CD14-positive monocyte (primary cell): ENCODE results near the gene INSR. TPM values are rescaled to one million over a fixed set of nuclear protein-coding genes. Genes with fewer than 3 reads are reported as not detected.

Experiments used
- DNase-seq, 3 donors: peaks; one replicate each; pipeline ENCODE4 v3.0.0-alpha.2; 2011 to 2022
- H2AFZ ChIP-seq: 2 replicates; pipeline ENCODE4 v1.6.0; 2012; ENCODE audit warnings: mild to moderate bottlenecking, low read depth, low read length, inconsistent platforms; ENCODE audit not compliant: insufficient read depth, poor library complexity, severe bottlenecking
- H3K27ac ChIP-seq, 2 donors: 1 replicate in 1 of 2; 2 replicates in 1 of 2; pipeline ENCODE4 v1.5.1; 2012 to 2013; ENCODE audit warnings: low read length in 2 of 2, control low read depth in 1 of 2, inconsistent platforms in 1 of 2, low read depth in 1 of 2, mild to moderate bottlenecking in 1 of 2
- H3K27me3 ChIP-seq, 2 donors: one replicate each; pipeline versions ENCODE4 v1.6.0 to v1.6.1; 2011 to 2013; ENCODE audit warnings: low read length in 2 of 2; ENCODE audit not compliant: control insufficient read depth in 2 of 2, insufficient read depth in 2 of 2
- H3K36me3 ChIP-seq, 2 donors: replicated peaks in 1 of 2; 1 replicate in 1 of 2; 2 replicates in 1 of 2; pipeline versions ENCODE4 v1.5.1 to v1.6.1; 2012 to 2013; ENCODE audit warnings: low read length in 2 of 2, control low read depth in 1 of 2, inconsistent platforms in 1 of 2, mild to moderate bottlenecking in 1 of 2; ENCODE audit not compliant: insufficient read depth in 2 of 2, control insufficient read depth in 1 of 2
- H3K4me1 ChIP-seq, 2 donors: 1 replicate in 1 of 2; 2 replicates in 1 of 2; pipeline versions ENCODE4 v1.5.1 to v1.6.1; 2012 to 2013; ENCODE audit warnings: low read length in 2 of 2, control low read depth in 1 of 2, inconsistent platforms in 1 of 2, mild to moderate bottlenecking in 1 of 2, moderate library complexity in 1 of 2; ENCODE audit not compliant: insufficient read depth in 2 of 2, control insufficient read depth in 1 of 2
- H3K4me2 ChIP-seq: replicated peaks from 2 replicates; pipeline ENCODE3; 2012; ENCODE audit warnings: low read length, moderate library complexity, mild to moderate bottlenecking; ENCODE audit not compliant: poor library complexity, severe bottlenecking; ENCODE audit errors: extremely low read depth
- H3K4me3 ChIP-seq, 3 experiments: fragments of 200-600 bp in 1 of 3; sonication (generic) in 1 of 3; replicated peaks in 1 of 3; 1 replicate in 2 of 3; 2 replicates in 1 of 3; pipeline ENCODE4 v1.5.1; 2011 to 2013; ENCODE audit warnings: low read length in 3 of 3, mild to moderate bottlenecking in 3 of 3, control low read depth in 2 of 3, low read depth in 2 of 3, inconsistent platforms in 1 of 3, moderate library complexity in 1 of 3
- H3K79me2 ChIP-seq: 2 replicates; pipeline ENCODE4 v1.6.0; 2012; ENCODE audit warnings: mild to moderate bottlenecking, control low read depth, inconsistent platforms, low read length, moderate library complexity; ENCODE audit not compliant: insufficient read depth
- H3K9ac ChIP-seq: 2 replicates; pipeline ENCODE4 v1.6.0; 2017; ENCODE audit warnings: low read length, mild to moderate bottlenecking; ENCODE audit not compliant: insufficient read depth, poor library complexity, severe bottlenecking
- H3K9me3 ChIP-seq, 2 donors: replicated peaks in 1 of 2; 1 replicate in 1 of 2; 2 replicates in 1 of 2; pipeline versions ENCODE4 v1.5.1 to v1.6.1; 2012 to 2013; ENCODE audit warnings: low read length in 2 of 2, control low read depth in 1 of 2; ENCODE audit not compliant: control insufficient read depth in 1 of 2, insufficient read depth in 1 of 2
- H4K20me1 ChIP-seq: 2 replicates; pipeline ENCODE4 v1.6.0; 2012; ENCODE audit warnings: mild to moderate bottlenecking, low read length, control low read depth, moderate library complexity; ENCODE audit not compliant: insufficient read depth
- H3K27ac Mint-ChIP-seq, 7 donors: one replicate each; pipeline ENCODE4 v1.8.0; 2020; ENCODE audit warnings: mild to moderate bottlenecking in 7 of 7, mixed read lengths in 7 of 7, moderate library complexity in 6 of 7, inconsistent platforms in 2 of 7
- H3K27me3 Mint-ChIP-seq, 3 donors: one replicate each; pipeline ENCODE4 v1.8.0; 2021 to 2022; ENCODE audit warnings: low read depth in 3 of 3, mild to moderate bottlenecking in 3 of 3, mixed read lengths in 3 of 3, moderate library complexity in 3 of 3, inconsistent platforms in 1 of 3
- H3K36me3 Mint-ChIP-seq, 2 donors: one replicate each; pipeline ENCODE4 v1.8.0; 2020; ENCODE audit warnings: mixed read lengths in 2 of 2, inconsistent platforms in 1 of 2, mild to moderate bottlenecking in 1 of 2
- H3K4me1 Mint-ChIP-seq: one replicate; pipeline ENCODE4 v1.8.0; 2020; ENCODE audit warnings: mild to moderate bottlenecking, mixed read lengths
- H3K4me3 Mint-ChIP-seq, 2 donors: one replicate each; pipeline ENCODE4 v1.8.0; 2020; ENCODE audit warnings: mild to moderate bottlenecking in 2 of 2, mixed read lengths in 2 of 2, moderate library complexity in 1 of 2
- H3K9me3 Mint-ChIP-seq, 7 donors: one replicate each; pipeline ENCODE4 v1.8.0; 2020 to 2022; ENCODE audit warnings: mixed read lengths in 7 of 7, mild to moderate bottlenecking in 6 of 7, moderate library complexity in 6 of 7, inconsistent platforms in 2 of 7
- WGBS: methylation state at CpG from one replicate; pipeline ENCODE4 v1.1.5; 2013; ENCODE audit warnings: missing lambda C conversion rate; ENCODE audit not compliant: insufficient coverage; 5-methylcytosine and 5-hydroxymethylcytosine counted together
- intact Hi-C, 2 donors: fragments of 100-400 bp; cut with micrococcal nuclease; formaldehyde crosslinking; loops; one replicate each; pipeline versions ENCODE4 v1.15.0 to v1.15.1; 2023
- polyA plus RNA-seq, 3 donors: library from polyadenylated mRNA; depleted of rRNA in 1 of 3; unstranded in 2 of 3; stranded (reverse) in 1 of 3; fragments of 300-500 nt in 2 of 3; fragments of >200 nt in 1 of 3; fragmentation: Illumina TruSeq in 2 of 3; gene quantifications; 1 replicate in 2 of 3; 2 replicates in 1 of 3; pipeline ENCODE4 v1.2.3, GENCODE V29; 2012 to 2021
- TF ChIP-seq, protein P1 (sequence below): fragments of 200-600 bp; IDR thresholded peaks from one replicate; pipeline ENCODE4 v1.8.0; 2022; ENCODE audit warnings: antibody characterized with exemption, mild to moderate bottlenecking

Gene INSR
- polyA plus RNA-seq, 3 donors = 2.9 to 12.4 (median 3.4) TPM

DNA sequence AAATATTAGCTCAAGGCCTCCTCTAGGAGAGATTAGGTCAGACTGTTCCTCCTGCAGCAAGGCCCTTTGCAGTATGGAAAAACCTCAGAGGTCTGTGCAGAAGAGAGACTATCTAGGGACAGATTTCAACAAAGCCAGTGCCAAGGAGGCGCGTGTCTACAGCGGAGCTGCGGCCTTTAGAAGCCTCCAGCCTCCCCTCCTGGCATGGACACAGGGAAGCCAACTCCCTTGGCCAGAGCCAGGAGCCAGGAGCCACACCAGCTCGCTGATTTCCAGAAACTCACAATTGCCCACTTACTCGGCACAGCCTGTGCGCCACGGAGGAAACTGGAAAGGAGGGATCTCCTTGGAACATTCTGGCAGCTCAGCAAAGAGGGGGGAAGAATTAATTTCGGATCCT, 63.4 kb downstream of the INSR start:
- peaks cover 53% of the 10 kb centered on the region for H4K20me1 ChIP-seq
- H3K9ac ChIP-seq = no peak overlapping the region
- intact Hi-C loops = no loop called here
- TF ChIP-seq, protein P1, sequence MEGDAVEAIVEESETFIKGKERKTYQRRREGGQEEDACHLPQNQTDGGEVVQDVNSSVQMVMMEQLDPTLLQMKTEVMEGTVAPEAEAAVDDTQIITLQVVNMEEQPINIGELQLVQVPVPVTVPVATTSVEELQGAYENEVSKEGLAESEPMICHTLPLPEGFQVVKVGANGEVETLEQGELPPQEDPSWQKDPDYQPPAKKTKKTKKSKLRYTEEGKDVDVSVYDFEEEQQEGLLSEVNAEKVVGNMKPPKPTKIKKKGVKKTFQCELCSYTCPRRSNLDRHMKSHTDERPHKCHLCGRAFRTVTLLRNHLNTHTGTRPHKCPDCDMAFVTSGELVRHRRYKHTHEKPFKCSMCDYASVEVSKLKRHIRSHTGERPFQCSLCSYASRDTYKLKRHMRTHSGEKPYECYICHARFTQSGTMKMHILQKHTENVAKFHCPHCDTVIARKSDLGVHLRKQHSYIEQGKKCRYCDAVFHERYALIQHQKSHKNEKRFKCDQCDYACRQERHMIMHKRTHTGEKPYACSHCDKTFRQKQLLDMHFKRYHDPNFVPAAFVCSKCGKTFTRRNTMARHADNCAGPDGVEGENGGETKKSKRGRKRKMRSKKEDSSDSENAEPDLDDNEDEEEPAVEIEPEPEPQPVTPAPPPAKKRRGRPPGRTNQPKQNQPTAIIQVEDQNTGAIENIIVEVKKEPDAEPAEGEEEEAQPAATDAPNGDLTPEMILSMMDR = no peak
- no peak overlapping the region for H3K4me3 ChIP-seq
- no peaks in the 10 kb centered on the region for H3K9me3 ChIP-seq
- Mint-ChIP-seq H3K27me3 (no peaks in the 10 kb centered on the region), H3K4me3 (no peak overlapping the region), H3K4me1 (peaks cover 3% of the 10 kb centered on the region), H3K27ac (no peak overlapping the region), H3K9me3 (no peaks in the 10 kb centered on the region), H3K36me3 (peaks cover 5 to 9% of the 10 kb centered on the region in 2 donors)
- no peaks in the 10 kb centered on the region for H3K36me3 ChIP-seq
- 95% methylated on average over 8 of the region's 9 CpGs for WGBS
- no peak overlapping the region for H3K27ac ChIP-seq
- no peak overlapping the region for H3K4me2 ChIP-seq
- no peaks in the 10 kb centered on the region for H3K27me3 ChIP-seq
- no peak for DNase-seq
- H3K79me2 ChIP-seq = peaks cover 84% of the 10 kb centered on the region
- H2AFZ ChIP-seq = no peak overlapping the region
- no peaks in the 10 kb centered on the region for H3K4me1 ChIP-seq

GRCh38 chr19:7229735-7230134, 64.5 kb downstream of the INSR start:
- H3K27me3 ChIP-seq = no peaks in the 10 kb centered on the region
- H3K27ac ChIP-seq = no peak overlapping the region
- Mint-ChIP-seq H3K27me3 (no peaks in the 10 kb centered on the region), H3K36me3 (peaks cover 7 to 9% of the 10 kb centered on the region in 2 donors), H3K9me3 (no peaks in the 10 kb centered on the region), H3K27ac (no peak overlapping the region), H3K4me1 (peaks cover 7% of the 10 kb centered on the region), H3K4me3 (no peak overlapping the region)
- H3K4me3 ChIP-seq = no peak overlapping the region
- intact Hi-C loops = no loop called here
- no peak overlapping the region for H3K9ac ChIP-seq
- no peaks in the 10 kb centered on the region for H3K4me1 ChIP-seq
- H3K4me2 ChIP-seq = no peak overlapping the region
- no peak overlapping the region for H2AFZ ChIP-seq
- TF ChIP-seq, protein P1 = no peak
- no peaks in the 10 kb centered on the region for H3K36me3 ChIP-seq
- WGBS = 90% methylated on average over 2 of the region's 5 CpGs
- H4K20me1 ChIP-seq = peaks cover 64% of the 10 kb centered on the region
- no peaks in the 10 kb centered on the region for H3K9me3 ChIP-seq
- peaks cover 84% of the 10 kb centered on the region for H3K79me2 ChIP-seq
- DNase-seq = no peak
